Subcutaneous adipose tissue (tissue), 4 donors: Measurements from ENCODE around the gene TGFBI. TPM values are rescaled to one million over a fixed set of nuclear protein-coding genes. Genes with fewer than 3 reads are reported as not detected.

ENCODE experiments used
- CTCF ChIP-seq: fragments of 450-650 bp; IDR thresholded peaks from one replicate; pipeline ENCODE4 v1.5.1; 2016; ENCODE audit warnings: low read depth, mild to moderate bottlenecking, control low read depth, antibody characterized with exemption, moderate library complexity
- total RNA-seq, 4 donors: library from RNA; depleted of rRNA; stranded (reverse); fragments of >200 nt; gene quantifications; one replicate each; pipeline ENCODE4 v1.1.0, GENCODE V29; 2016

TGFBI gene
- total RNA-seq, 4 donors from 2014 or later = 133 to 240 (median 164) TPM

GRCh38 chr5:136055612-136056309 lies 27.0 kb downstream of the TGFBI start:
- TF ChIP-seq CTCF = no peak

GRCh38 chr5:136056336-136056735 lies 27.5 kb downstream of the TGFBI start:
- TF ChIP-seq CTCF = no peak

- TF ChIP-seq CTCF = no peak
Measured at GRCh38 chr5:136056771-136057335, 28.1 kb downstream of the TGFBI start.

GRCh38 chr5:136057401-136058038 lies 28.7 kb downstream of the TGFBI start:
- no peak for TF ChIP-seq CTCF

GRCh38 chr5:136058039-136058971 lies 29.5 kb downstream of the TGFBI start:
- no peak for TF ChIP-seq CTCF

- no peak for TF ChIP-seq CTCF
Measured at GRCh38 chr5:136058972-136059354, 30.2 kb downstream of the TGFBI start.
